HUES64 (cell line): Measurements from ENCODE around the gene PLA2G2E.

Experiments used
- H3K27ac ChIP-seq: 2 replicates; pipeline ENCODE4 v1.7.0; 2013; ENCODE audit warnings: low read depth, low read length, inconsistent platforms
- H3K27me3 ChIP-seq: 2 replicates; pipeline ENCODE4 v1.6.1; 2013; ENCODE audit warnings: mild to moderate bottlenecking, low read length; ENCODE audit not compliant: insufficient read depth
- H3K36me3 ChIP-seq: 2 replicates; pipeline ENCODE4 v1.6.1; 2013; ENCODE audit warnings: mild to moderate bottlenecking, low read length; ENCODE audit not compliant: insufficient read depth
- H3K4me1 ChIP-seq: 2 replicates; pipeline ENCODE4 v1.6.1; 2013; ENCODE audit warnings: mild to moderate bottlenecking, low read length, moderate library complexity; ENCODE audit not compliant: insufficient read depth
- H3K4me3 ChIP-seq: 2 replicates; pipeline ENCODE4 v1.5.1; 2013; ENCODE audit warnings: mild to moderate bottlenecking, low read length, moderate library complexity
- H3K9ac ChIP-seq: 2 replicates; pipeline ENCODE4 v1.6.1; 2013; ENCODE audit warnings: mild to moderate bottlenecking, low read depth, low read length
- H3K9me3 ChIP-seq: 2 replicates; pipeline ENCODE4 v1.6.1; 2013; ENCODE audit warnings: low read depth, low read length; ENCODE audit not compliant: insufficient read depth
- WGBS: fragments of 150-250, 120-280 bp; methylation state at CpG from one replicate; pipeline ENCODE4 v1.1.7; 2013; ENCODE audit warnings: missing lambda C conversion rate; 5-methylcytosine and 5-hydroxymethylcytosine counted together

The PLA2G2E gene

DNA sequence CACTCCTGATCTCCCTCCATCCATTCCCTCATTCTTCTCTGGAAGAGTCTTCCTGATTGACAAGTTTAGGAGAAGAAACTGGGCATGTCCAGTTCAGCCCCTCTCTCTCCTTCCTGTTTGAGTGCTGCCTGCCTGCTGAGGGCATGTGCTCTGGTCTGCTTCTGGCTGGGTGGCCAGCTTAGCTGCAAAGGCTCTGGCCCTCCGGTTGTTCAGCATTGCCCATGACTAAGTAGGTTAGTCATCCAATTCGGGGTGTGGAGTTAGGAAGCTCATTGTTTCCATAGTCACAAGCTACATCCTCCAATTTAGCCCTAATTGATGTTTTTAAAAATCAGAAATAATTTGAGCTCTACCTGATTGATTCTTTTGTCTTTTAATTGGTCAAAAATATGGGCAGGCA, 25.6 kb upstream of the PLA2G2E start:
- no peak overlapping the region for H3K9ac ChIP-seq
- H3K36me3 ChIP-seq = no peaks in the 10 kb centered on the region
- H3K4me3 ChIP-seq = no peak overlapping the region
- WGBS = 63% methylated on average over 2 of the region's 2 CpGs
- H3K4me1 ChIP-seq = no peaks in the 10 kb centered on the region
- no peaks in the 10 kb centered on the region for H3K27me3 ChIP-seq
- H3K27ac ChIP-seq = no peak overlapping the region
- 0 out of 2 replicates have a peak, but pooled peaks cover 2% of the 10 kb centered on the region for H3K9me3 ChIP-seq

DNA sequence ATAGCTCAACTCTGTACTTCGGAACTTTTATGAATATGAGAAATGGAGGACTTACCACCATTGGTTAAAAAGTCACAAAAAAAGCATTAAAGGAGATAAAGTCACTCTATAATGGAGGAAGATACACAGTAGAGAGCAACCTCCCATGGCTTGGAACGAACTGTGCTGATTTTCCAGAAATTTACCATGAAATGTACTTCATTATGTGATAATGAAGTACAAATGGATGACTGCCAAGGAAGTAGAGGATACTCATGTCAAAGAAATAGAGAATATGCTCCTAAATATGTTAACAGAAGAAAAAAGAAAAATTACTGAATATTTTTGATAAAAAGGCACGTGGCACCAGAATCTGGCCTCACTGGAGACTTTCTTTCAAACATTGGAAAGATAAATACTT, 23.6 kb upstream of the PLA2G2E start:
- 88% methylated on average over 2 of the region's 3 CpGs for WGBS
- no peaks in the 10 kb centered on the region for H3K9me3 ChIP-seq
- no peaks in the 10 kb centered on the region for H3K36me3 ChIP-seq
- no peak overlapping the region for H3K9ac ChIP-seq
- H3K4me1 ChIP-seq = no peaks in the 10 kb centered on the region
- H3K27me3 ChIP-seq = no peaks in the 10 kb centered on the region
- no peak overlapping the region for H3K4me3 ChIP-seq
- no peak overlapping the region for H3K27ac ChIP-seq

DNA sequence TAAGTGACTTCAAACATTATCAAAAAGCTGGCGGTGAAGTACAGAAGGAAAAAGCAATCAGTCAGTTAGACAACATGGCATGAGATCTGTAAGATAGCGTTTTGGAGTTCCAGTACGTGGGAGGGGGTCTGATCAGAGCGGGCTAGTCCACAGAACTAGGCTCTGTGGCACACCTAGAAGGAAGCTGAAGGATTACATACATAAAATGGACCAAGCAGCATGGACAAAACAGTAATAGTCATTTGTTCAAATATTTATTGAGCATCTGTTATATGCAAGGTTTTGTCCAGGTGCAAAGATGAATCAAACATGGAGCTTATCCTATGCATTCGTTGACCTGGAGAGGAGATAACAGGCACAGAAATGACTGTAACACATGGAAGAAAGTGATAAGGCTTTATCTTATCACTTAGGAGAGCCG, 22.9 kb upstream of the PLA2G2E start:
- no peak overlapping the region for H3K9ac ChIP-seq
- no peaks in the 10 kb centered on the region for H3K27me3 ChIP-seq
- H3K4me3 ChIP-seq = no peak overlapping the region
- H3K9me3 ChIP-seq = no peaks in the 10 kb centered on the region
- 90% methylated on average over 6 of the region's 6 CpGs for WGBS
- H3K4me1 ChIP-seq = no peaks in the 10 kb centered on the region
- no peak overlapping the region for H3K27ac ChIP-seq
- H3K36me3 ChIP-seq = no peaks in the 10 kb centered on the region

DNA sequence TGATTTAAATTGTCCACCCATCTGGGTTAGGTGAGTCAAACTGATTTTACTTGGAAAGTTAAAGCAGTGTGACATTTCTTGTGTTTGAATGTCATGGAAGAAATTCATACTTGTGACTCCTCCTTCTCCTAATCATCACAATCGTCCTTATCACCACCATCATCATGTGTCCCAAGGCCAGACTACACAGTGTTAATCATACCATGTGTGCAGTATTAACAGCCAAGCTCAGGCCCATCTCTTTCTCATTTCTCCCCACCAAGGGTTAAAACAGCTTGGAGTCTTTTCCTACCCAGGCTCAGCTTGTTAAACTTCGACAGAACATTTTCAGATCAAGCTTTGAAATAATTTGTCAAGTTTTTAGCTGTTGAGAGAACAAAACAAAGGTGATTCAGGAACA, 22.5 kb upstream of the PLA2G2E start:
- Histone ChIP-seq H3K9me3 (no peaks in the 10 kb centered on the region), H3K4me1 (no peaks in the 10 kb centered on the region), H3K4me3 (no peak overlapping the region), H3K9ac (no peak overlapping the region), H3K27me3 (no peaks in the 10 kb centered on the region), H3K27ac (no peak overlapping the region), H3K36me3 (no peaks in the 10 kb centered on the region)
- 87% methylated on average over 2 of the region's 2 CpGs for WGBS

DNA sequence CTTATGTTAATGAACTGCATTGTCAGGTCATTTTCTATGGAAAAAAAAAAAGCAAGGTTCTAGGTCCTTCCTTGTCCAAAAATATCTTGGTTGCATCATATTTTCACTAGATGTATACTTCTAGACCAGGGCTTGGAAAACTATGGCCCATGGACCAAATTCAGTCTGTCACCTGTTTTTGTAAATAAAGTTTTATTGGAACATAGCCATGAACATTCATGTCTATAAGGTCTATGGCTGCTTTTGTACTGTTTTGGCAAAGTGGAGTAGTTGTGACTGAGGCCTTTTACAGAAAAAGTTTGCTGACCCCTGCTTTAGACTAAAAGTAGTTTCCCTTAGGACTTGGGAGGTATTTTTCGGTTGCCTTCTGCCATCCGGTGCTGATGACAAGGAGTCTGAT, 19.2 kb upstream of the PLA2G2E start:
- WGBS = 87% methylated on average over 2 of the region's 2 CpGs
- Histone ChIP-seq H3K27ac (no peak overlapping the region), H3K4me3 (no peak overlapping the region), H3K4me1 (no peaks in the 10 kb centered on the region), H3K9me3 (no peaks in the 10 kb centered on the region), H3K9ac (no peak overlapping the region), H3K36me3 (no peaks in the 10 kb centered on the region), H3K27me3 (no peaks in the 10 kb centered on the region; the same call in 1 of the 2 replicates)

DNA sequence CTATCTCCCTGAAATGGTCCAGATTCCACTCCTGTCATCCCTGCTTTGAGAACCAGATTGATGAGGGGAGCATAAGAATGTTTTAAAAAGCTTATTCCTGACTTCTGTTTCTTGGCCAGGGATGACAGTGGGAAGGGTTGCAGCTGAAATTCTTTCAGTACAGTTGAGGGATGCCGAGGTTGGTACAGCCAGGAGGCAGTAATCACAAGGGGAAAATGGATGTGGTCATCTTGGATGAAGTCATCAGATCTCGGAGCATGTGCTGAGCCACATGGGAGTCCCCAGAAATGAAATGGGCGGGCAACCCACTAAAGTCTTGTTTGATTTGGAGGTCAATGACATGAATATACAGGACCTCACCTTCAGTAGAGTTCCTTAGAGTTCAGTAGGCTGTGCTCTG, 18.7 kb upstream of the PLA2G2E start:
- WGBS = 94% methylated on average over 3 of the region's 3 CpGs
- Histone ChIP-seq H3K4me3 (no peak overlapping the region), H3K27ac (no peak overlapping the region), H3K9me3 (no peaks in the 10 kb centered on the region), H3K36me3 (no peaks in the 10 kb centered on the region), H3K9ac (no peak overlapping the region), H3K4me1 (no peaks in the 10 kb centered on the region), H3K27me3 (no peaks in the 10 kb centered on the region; the same call in 1 of the 2 replicates)

DNA sequence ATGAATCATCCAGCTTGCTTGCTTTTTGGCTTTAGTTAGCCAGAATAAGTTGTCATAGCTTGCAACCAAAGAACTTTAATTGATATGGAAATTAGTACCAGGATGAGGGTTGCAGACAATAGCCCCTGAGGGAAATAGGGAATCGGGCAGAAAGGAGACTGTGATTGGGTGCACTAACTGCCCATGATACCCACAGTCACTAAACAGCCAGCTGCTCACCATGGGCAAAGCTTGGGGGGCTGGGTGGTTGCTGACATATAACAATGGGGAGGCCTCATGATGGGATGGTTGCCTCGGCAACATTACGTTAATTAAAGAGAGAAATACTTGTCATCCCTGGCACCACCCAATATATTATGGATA, 17.8 kb upstream of the PLA2G2E start:
- WGBS = 100% methylated on average over 2 of the region's 3 CpGs
- H3K4me3 ChIP-seq = no peak overlapping the region
- no peaks in the 10 kb centered on the region for H3K9me3 ChIP-seq
- no peaks in the 10 kb centered on the region for H3K4me1 ChIP-seq
- H3K27me3 ChIP-seq = no peaks in the 10 kb centered on the region; the same call in 1 of the 2 replicates
- no peaks in the 10 kb centered on the region for H3K36me3 ChIP-seq
- H3K27ac ChIP-seq = no peak overlapping the region
- no peak overlapping the region for H3K9ac ChIP-seq

DNA sequence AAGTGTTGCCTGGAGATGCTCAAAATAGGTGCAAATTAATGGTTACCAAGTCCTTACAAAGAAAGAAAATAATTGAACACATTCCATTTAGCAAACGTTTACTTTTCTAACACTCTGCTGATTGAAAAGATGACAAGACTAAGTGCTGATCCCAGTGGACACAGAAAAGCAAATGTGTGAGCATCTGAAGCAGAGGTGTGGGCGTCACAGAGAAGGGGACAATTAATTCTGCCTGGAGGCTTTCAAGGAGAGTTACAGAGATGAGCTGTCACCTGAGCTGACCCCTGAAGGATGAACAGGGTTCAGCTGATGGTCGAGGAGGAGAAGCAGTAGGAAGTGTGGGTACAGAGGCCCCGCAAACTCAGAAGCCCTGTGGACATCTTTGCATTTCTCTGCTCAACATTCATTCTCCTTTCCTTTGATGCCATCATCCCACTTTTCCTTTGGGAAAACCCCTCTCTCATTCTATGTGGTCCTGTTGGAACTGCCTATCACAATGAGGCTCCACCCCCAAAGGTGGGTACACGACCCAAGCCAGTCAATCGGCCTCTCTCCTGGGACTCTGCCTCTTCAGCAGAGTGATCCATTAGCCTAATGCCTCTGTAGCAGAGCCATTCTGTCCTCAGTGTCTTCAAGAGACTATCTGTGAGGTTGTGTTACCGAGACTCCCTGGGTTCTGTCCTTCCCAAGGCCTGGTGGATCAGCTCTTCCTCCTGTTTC, 17.2 kb upstream of the PLA2G2E start:
- no peak overlapping the region for H3K4me3 ChIP-seq
- no peaks in the 10 kb centered on the region for H3K9me3 ChIP-seq
- no peak overlapping the region for H3K27ac ChIP-seq
- H3K9ac ChIP-seq = no peak overlapping the region
- WGBS = 86% methylated on average over 7 of the region's 7 CpGs
- H3K36me3 ChIP-seq = no peaks in the 10 kb centered on the region
- no peaks in the 10 kb centered on the region; the same call in 1 of the 2 replicates for H3K27me3 ChIP-seq
- no peaks in the 10 kb centered on the region for H3K4me1 ChIP-seq

DNA sequence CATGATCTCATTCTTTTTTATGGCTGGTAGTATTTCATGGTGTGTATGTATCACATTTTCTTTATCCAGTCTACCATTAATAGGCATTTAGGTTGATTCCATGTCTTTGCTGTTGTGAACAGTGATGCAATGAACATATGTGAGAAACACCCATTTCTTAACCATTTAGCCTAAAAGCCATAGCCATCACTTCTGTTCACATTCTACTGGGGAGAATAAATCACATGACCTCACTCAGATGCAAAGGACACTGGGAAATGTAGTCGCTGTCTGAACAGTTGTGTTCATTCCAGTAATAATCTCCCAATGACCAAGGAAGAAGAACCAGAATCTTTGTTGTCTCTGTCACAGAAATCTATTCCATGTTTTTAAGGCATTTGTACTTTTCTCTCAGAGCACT, 15.1 kb upstream of the PLA2G2E start:
- no peak overlapping the region for H3K4me3 ChIP-seq
- no peaks in the 10 kb centered on the region for H3K36me3 ChIP-seq
- H3K4me1 ChIP-seq = no peaks in the 10 kb centered on the region
- no peaks in the 10 kb centered on the region; the same call in 1 of the 2 replicates for H3K27me3 ChIP-seq
- no peak overlapping the region for H3K27ac ChIP-seq
- WGBS = 93% methylated on average over 1 of the region's 1 CpG
- no peak overlapping the region for H3K9ac ChIP-seq
- no peaks in the 10 kb centered on the region for H3K9me3 ChIP-seq

DNA sequence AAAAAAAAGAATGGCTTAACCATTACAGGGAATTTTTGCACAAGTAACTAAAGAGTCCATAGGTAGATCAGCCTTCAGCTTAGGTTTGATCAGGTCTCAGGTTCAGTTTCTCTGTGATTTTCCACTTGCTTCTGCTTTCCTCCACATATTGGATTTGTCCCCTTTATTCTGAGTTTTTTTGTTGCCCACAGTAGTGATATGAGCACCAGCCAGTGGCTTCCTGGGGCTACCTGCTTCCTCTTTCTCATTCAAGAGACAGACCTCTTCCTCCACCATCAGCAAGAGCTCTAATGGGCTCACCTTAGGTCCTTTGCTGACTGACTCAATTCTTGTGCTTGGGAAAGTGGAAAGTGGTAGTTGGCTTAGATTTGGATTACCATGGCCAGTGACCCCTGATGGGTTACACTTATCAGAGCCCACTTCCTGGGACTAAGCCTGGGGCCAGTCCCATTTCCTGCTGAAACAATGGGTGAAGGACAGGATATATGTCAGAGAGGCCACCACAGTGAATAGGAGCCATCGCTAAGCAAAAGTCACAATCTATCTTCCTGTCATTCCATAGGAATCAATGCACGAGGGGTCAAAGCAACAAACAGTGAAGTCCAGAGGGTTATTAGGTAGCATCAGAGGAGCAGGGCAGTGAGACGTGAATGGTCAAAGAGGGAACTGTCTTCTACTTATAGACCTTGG, 12.8 kb upstream of the PLA2G2E start:
- H3K9ac ChIP-seq = no peak overlapping the region
- H3K4me1 ChIP-seq = no peaks in the 10 kb centered on the region
- H3K4me3 ChIP-seq = no peak overlapping the region
- peaks cover 20% of the 10 kb centered on the region for H3K9me3 ChIP-seq
- H3K36me3 ChIP-seq = no peaks in the 10 kb centered on the region
- no peaks in the 10 kb centered on the region; the same call in 1 of the 2 replicates for H3K27me3 ChIP-seq
- 73% methylated on average over 3 of the region's 3 CpGs for WGBS
- H3K27ac ChIP-seq = no peak overlapping the region

DNA sequence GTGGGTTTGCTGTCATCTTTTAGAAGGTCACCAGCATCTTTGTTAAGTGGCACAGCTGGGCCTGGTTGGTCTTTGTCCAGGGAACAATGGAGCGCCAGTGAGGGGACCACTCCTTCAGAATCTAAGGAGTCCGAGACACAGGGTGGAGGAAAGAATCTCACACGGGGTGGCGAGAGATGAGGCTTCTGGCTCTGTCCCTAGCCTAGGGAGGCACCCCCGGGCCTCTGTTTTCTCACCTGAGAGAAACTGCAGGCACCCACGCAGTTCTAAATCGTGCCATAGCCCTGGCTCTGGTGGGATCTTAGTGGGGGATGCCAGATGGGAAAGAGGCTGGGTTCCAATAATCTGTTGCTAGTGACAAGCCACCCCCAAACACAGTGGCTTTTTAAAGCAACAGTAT, 10.9 kb upstream of the PLA2G2E start:
- Histone ChIP-seq H3K27me3 (no peaks in the 10 kb centered on the region; the same call in 1 of the 2 replicates), H3K9ac (no peak overlapping the region), H3K27ac (no peak overlapping the region), H3K9me3 (peaks cover 27% of the 10 kb centered on the region), H3K4me1 (no peaks in the 10 kb centered on the region), H3K36me3 (no peaks in the 10 kb centered on the region), H3K4me3 (no peak overlapping the region)
- WGBS = 93% methylated on average over 7 of the region's 7 CpGs
